ENCODE data around the gene FRAS1.
"Not testable (repeated sequence)": the region's sequence is repeated elsewhere in the genome, so short reads cannot be mapped to it uniquely, and the experiment has no call there.

FRAS1 gene

GRCh38 chr4:78222575-78223186 lies 165.6 kb downstream of the FRAS1 start:
- no peak for DNase-seq

GRCh38 chr4:78225236-78225635 lies 168.1 kb downstream of the FRAS1 start:
- DNase-seq: no peak

GRCh38 chr4:78226279-78226678 lies 169.2 kb downstream of the FRAS1 start:
- DNase-seq: no peak

- no peak for DNase-seq
These were observed 170.4 kb downstream of the FRAS1 start for GRCh38 chr4:78227411-78228057.

GRCh38 chr4:78235800-78236199 lies 178.7 kb downstream of the FRAS1 start:
- no peak for DNase-seq

GRCh38 chr4:78237360-78237759 lies 180.2 kb downstream of the FRAS1 start:
- no peak for DNase-seq

GRCh38 chr4:78242071-78242470 lies 184.9 kb downstream of the FRAS1 start:
- DNase-seq: no peak

GRCh38 chr4:78244705-78245485 lies 187.8 kb downstream of the FRAS1 start:
- no peak for DNase-seq

- DNase-seq: no peak
These were observed 190.6 kb downstream of the FRAS1 start for GRCh38 chr4:78247536-78248285.

- no peak for DNase-seq
These were observed 193.4 kb downstream of the FRAS1 start for GRCh38 chr4:78250500-78250899.

GRCh38 chr4:78252773-78253172 lies 195.7 kb downstream of the FRAS1 start:
- not testable (repeated sequence) for DNase-seq

GRCh38 chr4:78254893-78255292 lies 197.8 kb downstream of the FRAS1 start:
- no peak for DNase-seq

GRCh38 chr4:78265006-78265405 lies 207.9 kb downstream of the FRAS1 start:
- DNase-seq: no peak

GRCh38 chr4:78267790-78268189 lies 210.7 kb downstream of the FRAS1 start:
- no peak for DNase-seq

- no peak for DNase-seq
These were observed 211.5 kb downstream of the FRAS1 start for GRCh38 chr4:78268597-78268996.

GRCh38 chr4:78275450-78275849 lies 218.3 kb downstream of the FRAS1 start:
- DNase-seq: not testable (repeated sequence)

- no peak for DNase-seq
These were observed 229.2 kb downstream of the FRAS1 start for GRCh38 chr4:78286281-78286680.

- DNase-seq: no peak
These were observed 231.2 kb downstream of the FRAS1 start for GRCh38 chr4:78288327-78288726.

GRCh38 chr4:78291277-78291676 lies 234.2 kb downstream of the FRAS1 start:
- no peak for DNase-seq

- no peak for DNase-seq
These were observed 235.2 kb downstream of the FRAS1 start for GRCh38 chr4:78292341-78292740.

- no peak for DNase-seq
These were observed 235.7 kb downstream of the FRAS1 start for GRCh38 chr4:78292856-78293255.

GRCh38 chr4:78293348-78293747 lies 236.2 kb downstream of the FRAS1 start:
- no peak for DNase-seq

- no peak for DNase-seq
These were observed 236.7 kb downstream of the FRAS1 start for GRCh38 chr4:78293821-78294301.
